HG03175 (cell line): ENCODE measurements around the gene ARHGAP9.
"Not testable (repeated sequence)": the region's sequence is repeated elsewhere in the genome, so short reads cannot be mapped to it uniquely, and the experiment has no call there.

ENCODE experiments used
- ATAC-seq: cut with Tn5 transposase; IDR thresholded peaks from one replicate; pipeline ENCODE4 v1.9.1; 2021; ENCODE audit warnings: mild to moderate bottlenecking, moderate library complexity; ENCODE audit not compliant: unreplicated experiment

Gene ARHGAP9

DNA sequence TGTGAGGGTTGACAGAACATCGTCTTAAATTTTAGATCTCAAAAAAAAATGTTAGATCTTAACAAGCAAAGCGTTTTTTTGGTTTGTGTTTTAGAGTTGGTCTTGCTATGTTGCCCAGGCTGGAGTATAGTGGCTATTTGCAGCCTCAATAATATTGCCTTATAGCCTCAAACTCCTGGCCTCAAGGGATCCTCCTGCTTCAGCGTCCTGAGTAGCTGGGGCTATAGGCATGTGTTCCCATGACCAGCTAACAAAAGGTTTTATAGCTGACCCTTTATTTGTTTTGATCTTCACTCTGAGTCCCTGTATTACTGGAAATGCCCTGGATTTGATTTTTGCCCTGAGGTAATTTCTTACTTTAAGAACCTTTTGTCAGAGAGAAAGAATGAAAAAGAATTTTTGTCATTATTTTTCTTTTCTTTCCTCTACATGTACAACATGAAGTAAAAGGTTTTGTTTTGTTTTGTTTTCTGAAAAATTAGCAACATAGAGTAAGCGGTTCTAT is 39.9 kb downstream of the ARHGAP9 start:
- ATAC-seq: no peak

GRCh38 chr12:57438400-57438799 is 41.3 kb downstream of the ARHGAP9 start:
- ATAC-seq: no peak

DNA sequence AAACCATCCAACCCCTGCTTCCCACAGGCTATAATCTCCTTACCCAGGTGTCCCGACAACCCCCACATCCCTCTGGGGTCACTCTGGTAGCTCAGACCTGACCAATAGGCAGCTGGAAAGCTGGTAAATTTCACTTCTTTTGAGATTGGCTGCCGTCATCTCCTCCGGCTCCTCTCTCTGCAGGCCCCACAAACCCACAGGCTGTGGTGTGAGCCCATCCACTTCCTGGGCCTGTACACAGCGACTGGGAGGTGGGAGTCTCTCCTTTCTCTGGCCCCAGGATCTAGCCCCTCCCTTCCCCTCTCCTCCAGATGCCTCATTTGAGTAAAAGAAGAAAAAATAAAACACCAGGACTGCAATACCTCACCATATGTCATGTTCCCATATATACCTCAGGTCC is 44.4 kb downstream of the ARHGAP9 start:
- no peak for ATAC-seq

DNA sequence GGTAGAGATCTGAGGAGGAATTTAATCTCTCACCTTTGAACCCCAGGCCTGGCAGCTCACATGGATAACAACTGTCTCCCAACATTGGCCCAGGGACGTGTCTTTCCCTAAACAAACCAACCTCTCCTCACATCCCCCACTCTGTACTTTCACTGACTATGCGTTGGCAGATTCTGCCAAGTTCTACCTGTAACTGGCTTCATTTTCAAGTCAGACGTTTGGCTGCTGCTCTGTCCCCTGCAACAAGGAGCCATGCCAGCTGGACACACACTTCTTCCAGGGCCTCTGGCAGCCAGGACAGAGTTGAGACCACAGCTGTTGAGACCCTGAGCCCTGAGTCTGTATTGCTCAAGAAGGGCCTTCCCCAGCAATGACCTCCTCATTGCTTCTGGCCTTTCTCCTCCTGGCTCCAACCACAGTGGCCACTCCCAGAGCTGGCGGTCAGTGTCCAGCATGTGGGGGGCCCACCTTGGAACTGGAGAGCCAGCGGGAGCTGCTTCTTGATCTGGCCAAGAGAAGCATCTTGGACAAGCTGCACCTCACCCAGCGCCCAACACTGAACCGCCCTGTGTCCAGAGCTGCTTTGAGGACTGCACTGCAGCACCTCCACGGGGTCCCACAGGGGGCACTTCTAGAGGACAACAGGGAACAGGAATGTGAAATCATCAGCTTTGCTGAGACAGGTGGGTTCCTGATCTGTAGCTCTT is 45.0 kb downstream of the ARHGAP9 start, which contains the start of gene INHBC:
TSS of gene INHBC (plus strand) at position 268 of the 707 bp plus-strand sequence. CDS start at position 371, 103 bp downstream.
- ATAC-seq: no peak

- ATAC-seq: no peak
Observed at GRCh38 chr12:57433370-57433769, 46.3 kb downstream of the ARHGAP9 start.

- ATAC-seq: no peak
Observed at GRCh38 chr12:57431654-57432188, 47.9 kb downstream of the ARHGAP9 start.

- peak; percentile 96 for ATAC-seq
Observed at GRCh38 chr12:57430931-57431566, 48.6 kb downstream of the ARHGAP9 start, which contains the start of gene R3HDM2. TSS of gene R3HDM2 (minus strand) at chr12:57431043. CDS start at chr12:57310428, 120,615 bp downstream.

DNA sequence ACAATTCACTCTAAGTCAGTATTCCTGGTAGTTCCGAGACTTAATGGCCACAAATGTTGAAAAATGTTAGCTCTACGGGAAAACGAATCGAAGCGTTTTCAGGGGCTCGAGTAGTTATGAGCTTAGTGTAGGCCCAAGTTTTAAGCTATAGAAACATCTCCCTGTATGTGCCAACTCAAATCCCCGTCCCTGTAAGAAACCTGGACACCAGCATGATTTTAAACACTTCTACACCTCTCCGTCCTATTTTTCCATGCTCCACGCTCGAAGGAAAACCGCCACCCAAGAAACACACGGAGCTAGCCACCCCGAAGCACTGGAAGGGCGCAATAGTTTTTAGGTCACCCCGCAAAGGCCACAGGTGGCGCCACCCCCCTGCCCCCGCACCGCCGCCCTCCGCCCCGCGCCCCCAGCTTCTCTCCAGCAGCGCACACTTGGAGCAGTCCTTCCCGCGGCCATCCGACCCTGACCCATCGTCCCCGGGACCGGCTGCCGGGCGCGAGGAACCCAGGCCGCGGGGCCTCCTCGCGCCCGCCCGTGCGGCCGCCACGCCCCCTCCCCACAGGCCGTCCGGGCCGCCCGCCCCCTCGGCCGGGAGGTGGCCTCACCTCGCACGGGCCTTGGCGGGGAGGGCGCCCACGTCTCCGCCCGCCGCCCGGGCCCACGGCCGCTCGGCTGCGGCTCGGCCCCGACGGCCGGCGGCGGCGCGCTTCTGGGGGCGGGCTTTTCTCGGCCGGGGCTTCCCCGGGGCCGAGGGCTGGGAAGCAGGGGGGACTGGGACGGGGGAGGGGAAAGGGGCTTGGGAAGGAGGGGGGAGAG is 49.3 kb downstream of the ARHGAP9 start:
- ATAC-seq: peak; percentile 57

DNA sequence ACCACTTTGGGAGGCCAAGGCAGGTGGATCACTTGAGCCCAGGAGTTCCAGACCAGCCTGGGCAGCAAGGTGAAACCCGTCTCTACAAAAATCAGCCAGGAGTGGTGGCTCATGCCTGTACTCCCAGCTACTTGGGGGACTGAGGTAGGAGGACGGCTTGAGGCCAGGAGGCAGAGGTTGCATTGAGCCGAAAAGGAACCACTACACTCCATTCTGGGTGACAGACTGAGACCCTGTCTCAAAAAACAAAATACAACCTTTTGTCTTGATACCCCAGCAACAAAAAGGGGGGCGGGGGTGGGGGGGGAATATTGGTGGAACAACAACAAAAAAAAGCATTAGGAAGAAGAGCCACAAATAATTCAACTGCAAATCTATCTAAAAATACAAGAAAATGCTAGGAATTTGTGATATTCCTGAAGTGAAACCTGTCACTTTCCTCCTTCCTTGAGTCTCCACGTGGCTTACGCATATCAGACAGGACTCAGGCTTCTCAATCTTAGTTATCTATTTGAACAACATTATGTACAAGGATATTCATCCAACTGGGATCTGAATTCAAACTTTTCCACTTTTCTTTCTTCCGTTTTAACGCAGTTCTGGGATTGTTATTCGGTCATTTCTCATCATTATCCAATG is 50.1 kb downstream of the ARHGAP9 start:
- ATAC-seq: no peak

DNA sequence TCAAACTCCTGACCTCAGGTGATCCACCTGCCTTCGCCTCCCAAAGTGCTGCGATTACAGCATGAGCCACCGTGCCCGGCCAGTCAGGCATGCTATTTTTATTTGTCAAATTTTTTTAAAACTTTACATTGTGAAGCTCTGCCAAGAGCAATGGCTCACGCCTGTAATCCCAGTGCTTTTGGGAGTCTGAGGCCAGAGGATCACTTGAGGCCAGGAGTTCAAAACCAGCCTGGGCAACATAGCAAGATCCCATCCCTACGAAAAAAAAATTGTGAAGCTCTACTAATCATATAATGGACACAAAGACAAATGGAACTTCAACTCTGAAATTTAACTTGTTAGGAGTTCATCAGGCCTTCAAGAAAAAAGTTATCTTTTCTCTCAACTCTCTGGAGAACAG is 50.7 kb downstream of the ARHGAP9 start:
- no peak for ATAC-seq

GRCh38 chr12:57426948-57427347 is 52.7 kb downstream of the ARHGAP9 start:
- ATAC-seq: not testable (repeated sequence)
